Measurements from ENCODE around the gene OASL.

DNA sequence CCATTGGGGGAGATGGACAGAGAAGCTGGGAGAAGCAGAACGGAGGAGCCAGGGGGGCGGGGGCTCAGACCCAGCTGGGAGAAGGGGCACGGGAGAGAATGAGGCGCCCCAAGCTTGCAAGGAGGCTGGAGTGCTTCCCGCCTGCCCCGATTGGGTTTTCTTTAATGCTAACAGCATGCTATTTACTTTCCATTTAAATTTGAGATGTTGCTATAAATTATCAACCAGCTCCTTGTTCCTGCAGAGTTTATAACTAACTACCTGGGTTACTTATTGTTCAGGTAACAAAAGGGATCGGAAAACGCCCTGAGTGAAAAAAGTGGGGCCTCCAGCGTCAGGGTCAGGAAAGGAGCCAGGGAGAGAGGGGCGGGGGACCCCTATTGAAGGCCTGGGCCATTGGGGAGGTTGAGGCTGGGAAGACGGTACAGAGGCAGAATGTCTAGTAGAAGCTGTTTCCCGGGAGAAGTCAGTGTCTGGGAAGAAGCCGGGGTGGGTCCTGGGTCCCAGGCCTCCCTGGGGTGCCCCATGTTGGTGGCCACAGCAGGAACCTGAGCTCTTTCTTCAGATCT lies 58.2 kb downstream of the OASL start:
- no peak for TF ChIP-seq EZH2phosphoT487 (IDR thresholded peaks at IDR 0.05)
- TF ChIP-seq, protein P1, sequence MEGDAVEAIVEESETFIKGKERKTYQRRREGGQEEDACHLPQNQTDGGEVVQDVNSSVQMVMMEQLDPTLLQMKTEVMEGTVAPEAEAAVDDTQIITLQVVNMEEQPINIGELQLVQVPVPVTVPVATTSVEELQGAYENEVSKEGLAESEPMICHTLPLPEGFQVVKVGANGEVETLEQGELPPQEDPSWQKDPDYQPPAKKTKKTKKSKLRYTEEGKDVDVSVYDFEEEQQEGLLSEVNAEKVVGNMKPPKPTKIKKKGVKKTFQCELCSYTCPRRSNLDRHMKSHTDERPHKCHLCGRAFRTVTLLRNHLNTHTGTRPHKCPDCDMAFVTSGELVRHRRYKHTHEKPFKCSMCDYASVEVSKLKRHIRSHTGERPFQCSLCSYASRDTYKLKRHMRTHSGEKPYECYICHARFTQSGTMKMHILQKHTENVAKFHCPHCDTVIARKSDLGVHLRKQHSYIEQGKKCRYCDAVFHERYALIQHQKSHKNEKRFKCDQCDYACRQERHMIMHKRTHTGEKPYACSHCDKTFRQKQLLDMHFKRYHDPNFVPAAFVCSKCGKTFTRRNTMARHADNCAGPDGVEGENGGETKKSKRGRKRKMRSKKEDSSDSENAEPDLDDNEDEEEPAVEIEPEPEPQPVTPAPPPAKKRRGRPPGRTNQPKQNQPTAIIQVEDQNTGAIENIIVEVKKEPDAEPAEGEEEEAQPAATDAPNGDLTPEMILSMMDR (IDR thresholded peaks at IDR 0.05) = no peak
